Measurements from ENCODE around the gene ARTN.

Gene ARTN

DNA sequence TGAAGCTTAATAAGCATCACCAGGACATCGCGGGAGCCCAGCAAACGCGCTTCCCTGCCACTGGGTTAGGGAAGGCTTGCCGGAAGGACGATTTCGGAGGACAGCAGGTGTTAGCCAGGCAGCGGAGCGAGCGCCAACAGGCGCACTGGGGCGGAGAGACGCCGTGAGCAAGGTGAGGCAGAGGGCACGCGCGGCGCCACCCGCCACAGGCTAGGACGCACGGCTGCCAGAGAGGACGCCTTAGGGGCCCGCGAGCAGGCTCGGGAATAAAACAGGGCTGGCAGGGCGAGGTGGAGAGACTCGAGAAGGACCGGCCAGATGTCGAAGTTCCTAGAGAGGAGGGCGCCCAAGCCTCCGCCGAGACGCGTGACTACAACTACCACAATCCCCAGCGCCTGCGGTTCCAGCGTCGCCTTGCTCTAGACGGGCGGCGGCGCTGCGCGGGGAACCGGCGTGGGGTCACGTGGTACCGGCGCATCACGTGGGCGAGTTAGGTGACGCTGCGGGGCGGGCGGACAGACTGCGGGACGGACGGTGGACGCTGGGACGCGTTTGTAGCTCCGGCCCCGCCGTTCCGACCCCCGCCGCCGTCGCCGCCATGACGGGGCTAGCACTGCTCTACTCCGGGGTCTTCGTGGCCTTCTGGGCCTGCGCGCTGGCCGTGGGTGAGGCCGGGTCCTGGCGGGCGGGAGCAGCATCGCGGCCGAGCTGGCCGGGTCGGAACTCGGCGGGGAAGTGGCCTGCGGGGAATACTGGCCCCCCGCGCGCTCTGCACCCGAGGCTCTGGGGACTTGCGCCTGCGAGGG lies 41.0 kb downstream of the ARTN start, which contains the start of gene ATP6V0B:
ATP6V0B (plus strand) TSS at position 518 of the 806 bp plus-strand sequence; CDS start at position 599, 81 bp downstream.
- H3K27ac ChIP-seq (ENCODE audit: low read length): peak within 1 kb of the TSS; percentile 66
- TF ChIP-seq, protein P1, sequence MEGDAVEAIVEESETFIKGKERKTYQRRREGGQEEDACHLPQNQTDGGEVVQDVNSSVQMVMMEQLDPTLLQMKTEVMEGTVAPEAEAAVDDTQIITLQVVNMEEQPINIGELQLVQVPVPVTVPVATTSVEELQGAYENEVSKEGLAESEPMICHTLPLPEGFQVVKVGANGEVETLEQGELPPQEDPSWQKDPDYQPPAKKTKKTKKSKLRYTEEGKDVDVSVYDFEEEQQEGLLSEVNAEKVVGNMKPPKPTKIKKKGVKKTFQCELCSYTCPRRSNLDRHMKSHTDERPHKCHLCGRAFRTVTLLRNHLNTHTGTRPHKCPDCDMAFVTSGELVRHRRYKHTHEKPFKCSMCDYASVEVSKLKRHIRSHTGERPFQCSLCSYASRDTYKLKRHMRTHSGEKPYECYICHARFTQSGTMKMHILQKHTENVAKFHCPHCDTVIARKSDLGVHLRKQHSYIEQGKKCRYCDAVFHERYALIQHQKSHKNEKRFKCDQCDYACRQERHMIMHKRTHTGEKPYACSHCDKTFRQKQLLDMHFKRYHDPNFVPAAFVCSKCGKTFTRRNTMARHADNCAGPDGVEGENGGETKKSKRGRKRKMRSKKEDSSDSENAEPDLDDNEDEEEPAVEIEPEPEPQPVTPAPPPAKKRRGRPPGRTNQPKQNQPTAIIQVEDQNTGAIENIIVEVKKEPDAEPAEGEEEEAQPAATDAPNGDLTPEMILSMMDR (IDR thresholded peaks at IDR 0.05; ENCODE audit: low read depth, low read length): no peak
- TF ChIP-seq EZH2phosphoT487 (IDR thresholded peaks at IDR 0.05; ENCODE audit: low read depth): no peak
- peaks cover 20% of the 10 kb centered on the region for H3K36me3 ChIP-seq (replicated peaks; ENCODE audit: low read depth, low read length)
- no peaks in the 10 kb centered on the region for H3K9me3 ChIP-seq (ENCODE audit: insufficient read depth, low read length)
- peak within 1 kb of the TSS; percentile 87 for H3K4me3 ChIP-seq (ENCODE audit: low read length)
- H3K27me3 ChIP-seq (ENCODE audit: low read depth, low read length): no peaks in the 10 kb centered on the region
- peak within 1 kb of the TSS; percentile 89 for H3K9ac ChIP-seq (ENCODE audit: low read length)
- H2AFZ ChIP-seq (ENCODE audit: low read depth, low read length): peak within 1 kb of the TSS; percentile 82
- peak within 1 kb of the TSS; percentile 97 for H3K4me2 ChIP-seq (ENCODE audit: low read length)
- H3K4me1 ChIP-seq (ENCODE audit: low read length): peaks cover 28% of the 10 kb centered on the region
- H4K20me1 ChIP-seq (ENCODE audit: insufficient read depth, low read length): peaks cover 4% of the 10 kb centered on the region; the same call in 1 of the 2 replicates
- peaks cover 65% of the 10 kb centered on the region for H3K79me2 ChIP-seq (ENCODE audit: low read length)

DNA sequence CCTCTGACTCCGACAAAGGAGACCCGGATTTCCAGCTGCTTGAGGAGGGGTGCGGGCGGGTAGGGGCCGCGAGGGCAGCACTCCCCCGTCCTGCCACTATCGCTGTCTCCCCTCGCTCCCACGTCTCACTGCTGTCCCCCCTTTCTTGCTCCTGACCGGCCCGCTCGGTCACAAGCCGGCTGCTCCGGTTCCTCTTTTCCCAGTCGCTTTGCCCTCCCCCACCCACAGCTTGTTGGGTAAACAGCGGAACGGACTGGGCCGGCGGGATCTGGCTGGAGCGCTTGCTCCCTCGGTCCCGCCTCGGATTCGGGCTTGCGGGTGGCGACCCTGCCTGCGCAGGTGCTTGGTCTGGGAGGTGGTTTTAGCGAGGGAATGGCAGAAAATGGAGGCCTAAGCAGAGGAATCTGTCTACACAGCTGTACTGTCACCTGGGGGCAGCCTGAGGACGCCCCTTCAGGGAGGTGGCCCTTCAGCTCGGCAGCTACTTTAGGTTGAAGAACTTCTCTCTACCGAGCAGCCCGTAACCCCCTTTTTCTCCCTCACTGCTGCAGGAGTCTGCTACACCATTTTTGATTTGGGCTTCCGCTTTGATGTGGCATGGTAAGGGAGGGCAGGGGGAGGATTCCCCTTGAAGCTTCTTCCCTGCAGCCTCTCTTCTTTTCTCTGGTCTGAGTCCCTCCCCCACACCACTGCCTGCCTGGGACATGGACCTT lies 41.8 kb downstream of the ARTN start:
- Histone ChIP-seq H3K36me3 (replicated peaks; ENCODE audit: low read depth, low read length) (peaks cover 20% of the 10 kb centered on the region), H3K9ac (ENCODE audit: low read length) (peak overlapping the region; percentile 89), H3K9me3 (ENCODE audit: insufficient read depth, low read length) (no peaks in the 10 kb centered on the region), H3K4me3 (ENCODE audit: low read length) (peak overlapping the region; percentile 87), H3K4me2 (ENCODE audit: low read length) (peak overlapping the region; percentile 97), H2AFZ (ENCODE audit: low read depth, low read length) (no peak overlapping the region), H3K79me2 (ENCODE audit: low read length) (peaks cover 67% of the 10 kb centered on the region), H3K27ac (ENCODE audit: low read length) (peak overlapping the region; percentile 66), H3K27me3 (ENCODE audit: low read depth, low read length) (no peaks in the 10 kb centered on the region), H4K20me1 (ENCODE audit: insufficient read depth, low read length) (peaks cover 4% of the 10 kb centered on the region; the same call in 1 of the 2 replicates), H3K4me1 (ENCODE audit: low read length) (peaks cover 33% of the 10 kb centered on the region)
- TF ChIP-seq, protein P1 (IDR thresholded peaks at IDR 0.05; ENCODE audit: low read depth, low read length): no peak
- no peak for TF ChIP-seq EZH2phosphoT487 (IDR thresholded peaks at IDR 0.05; ENCODE audit: low read depth)

DNA sequence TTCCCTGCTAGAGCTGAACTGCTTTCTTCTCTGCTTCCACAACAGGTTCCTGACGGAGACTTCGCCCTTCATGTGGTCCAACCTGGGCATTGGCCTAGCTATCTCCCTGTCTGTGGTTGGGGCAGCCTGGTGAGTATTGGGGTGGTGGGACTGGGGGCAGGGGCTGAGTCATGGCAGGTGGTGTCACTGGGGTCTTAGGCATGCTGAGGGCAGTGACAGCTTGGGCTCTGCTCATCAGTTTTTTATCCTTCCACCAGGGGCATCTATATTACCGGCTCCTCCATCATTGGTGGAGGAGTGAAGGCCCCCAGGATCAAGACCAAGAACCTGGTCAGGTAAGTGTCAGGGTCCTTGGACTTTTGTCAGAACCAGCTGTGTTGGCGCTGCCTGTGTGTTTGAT lies 42.4 kb downstream of the ARTN start:
- TF ChIP-seq, protein P1 (IDR thresholded peaks at IDR 0.05; ENCODE audit: low read depth, low read length): no peak
- no peak for TF ChIP-seq EZH2phosphoT487 (IDR thresholded peaks at IDR 0.05; ENCODE audit: low read depth)
- H3K4me3 ChIP-seq (ENCODE audit: low read length): peak overlapping the region; percentile 87
- H4K20me1 ChIP-seq (ENCODE audit: insufficient read depth, low read length): peaks cover 4% of the 10 kb centered on the region; the same call in 1 of the 2 replicates
- H3K27me3 ChIP-seq (ENCODE audit: low read depth, low read length): no peaks in the 10 kb centered on the region
- H3K36me3 ChIP-seq (replicated peaks; ENCODE audit: low read depth, low read length): peaks cover 20% of the 10 kb centered on the region
- H3K79me2 ChIP-seq (ENCODE audit: low read length): peaks cover 67% of the 10 kb centered on the region
- H3K9ac ChIP-seq (ENCODE audit: low read length): peak overlapping the region; percentile 89
- H3K4me2 ChIP-seq (ENCODE audit: low read length): peak overlapping the region; percentile 97
- peaks cover 31% of the 10 kb centered on the region for H3K4me1 ChIP-seq (ENCODE audit: low read length)
- H3K9me3 ChIP-seq (ENCODE audit: insufficient read depth, low read length): no peaks in the 10 kb centered on the region
- H2AFZ ChIP-seq (ENCODE audit: low read depth, low read length): no peak overlapping the region
- H3K27ac ChIP-seq (ENCODE audit: low read length): peak overlapping the region; percentile 66

DNA sequence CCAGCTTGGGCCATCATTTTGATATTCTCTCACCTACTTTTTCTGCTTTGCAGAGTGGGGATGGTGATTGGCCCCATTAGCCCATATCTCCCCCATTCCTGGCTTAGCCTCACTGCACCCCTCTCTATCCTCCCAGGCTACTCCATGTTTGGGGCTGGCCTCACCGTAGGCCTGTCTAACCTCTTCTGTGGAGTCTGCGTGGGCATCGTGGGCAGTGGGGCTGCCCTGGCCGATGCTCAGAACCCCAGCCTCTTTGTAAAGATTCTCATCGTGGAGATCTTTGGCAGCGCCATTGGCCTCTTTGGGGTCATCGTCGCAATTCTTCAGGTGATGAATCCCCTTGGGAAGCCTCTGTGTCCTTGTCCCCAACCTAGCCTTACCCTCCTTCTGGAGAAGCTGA lies 43.3 kb downstream of the ARTN start:
- no peaks in the 10 kb centered on the region for H3K27me3 ChIP-seq (ENCODE audit: low read depth, low read length)
- peaks cover 31% of the 10 kb centered on the region for H3K4me1 ChIP-seq (ENCODE audit: low read length)
- peaks cover 20% of the 10 kb centered on the region for H3K36me3 ChIP-seq (replicated peaks; ENCODE audit: low read depth, low read length)
- H3K9ac ChIP-seq (ENCODE audit: low read length): no peak overlapping the region
- no peak overlapping the region for H3K4me3 ChIP-seq (ENCODE audit: low read length)
- no peak overlapping the region for H3K4me2 ChIP-seq (ENCODE audit: low read length)
- H3K9me3 ChIP-seq (ENCODE audit: insufficient read depth, low read length): no peaks in the 10 kb centered on the region
- peaks cover 4% of the 10 kb centered on the region; the same call in 1 of the 2 replicates for H4K20me1 ChIP-seq (ENCODE audit: insufficient read depth, low read length)
- H3K27ac ChIP-seq (ENCODE audit: low read length): no peak overlapping the region
- TF ChIP-seq EZH2phosphoT487 (IDR thresholded peaks at IDR 0.05; ENCODE audit: low read depth): no peak
- TF ChIP-seq, protein P1 (IDR thresholded peaks at IDR 0.05; ENCODE audit: low read depth, low read length): no peak
- peaks cover 70% of the 10 kb centered on the region for H3K79me2 ChIP-seq (ENCODE audit: low read length)
- H2AFZ ChIP-seq (ENCODE audit: low read depth, low read length): no peak overlapping the region
